ENCODE data around the gene RABGAP1L.

GRCh38 chr1:174266991-174267612 is 107.8 kb downstream of the RABGAP1L start:
- no peak for TF ChIP-seq CTCF (conservative IDR thresholded peaks at IDR 0.05; ENCODE audit: low read length)
- TF ChIP-seq EZH2phosphoT487 (IDR thresholded peaks at IDR 0.05; ENCODE audit: borderline replicate concordance): no peak
